T-cell (primary cell): ENCODE results near the gene MYH9. TPM values are rescaled to one million over a fixed set of nuclear protein-coding genes. Genes with fewer than 3 reads are reported as not detected.

Source experiments
- ATAC-seq, 4 experiments: fragments of 200-7000 bp in 3 of 4; fragments of 150-1000 bp in 1 of 4; cut with Tn5 transposase; replicated peaks in 1 of 4; 1 replicate in 3 of 4; 2 replicates in 1 of 4; pipeline ENCODE4 v1.10.0; 2021; ENCODE audit warnings: moderate library complexity in 3 of 4, mild to moderate bottlenecking in 2 of 4, moderate number of reproducible peaks in 1 of 4
- CTCF ChIA-PET, 2 donors: fragments of 300-600 bp; sonication (Branson Sonifier 250); formaldehyde crosslinking; loops; one replicate each; lab custom pipeline; 2022; ENCODE audit warnings: antibody characterized with exemption in 2 of 2; lab: Charles Lee
- POLR2A ChIA-PET, 2 donors: fragments of 300-600 bp; sonication (Branson Sonifier 250); formaldehyde crosslinking; loops; one replicate each; lab custom pipeline; 2022; ENCODE audit warnings: antibody characterized with exemption in 2 of 2; lab: Charles Lee
- DNase-seq, 35 experiments: peaks; one replicate each; pipeline versions ENCODE4 v3.0.0 to v3.0.0-alpha.2; 2013 to 2023
- H3K27ac ChIP-seq: one replicate; pipeline ENCODE4 v1.5.1; 2013; ENCODE audit warnings: low read length
- H3K27me3 ChIP-seq, 2 experiments: replicated peaks in 1 of 2; 1 replicate in 1 of 2; 2 replicates in 1 of 2; pipeline versions ENCODE4 v1.6.1 to v1.7.0; 2013; ENCODE audit warnings: low read length in 1 of 2, mixed read lengths in 1 of 2; ENCODE audit not compliant: control insufficient read depth in 2 of 2, insufficient read depth in 2 of 2; ENCODE audit errors: extremely low read depth in 1 of 2
- H3K36me3 ChIP-seq, 2 donors: 1 replicate in 1 of 2; 2 replicates in 1 of 2; pipeline versions ENCODE4 v1.6.1 to v1.7.0; 2013; ENCODE audit warnings: low read length in 1 of 2; ENCODE audit not compliant: control insufficient read depth in 2 of 2, insufficient read depth in 1 of 2; ENCODE audit errors: extremely low read depth in 1 of 2
- H3K4me1 ChIP-seq, 2 experiments: 1 replicate in 1 of 2; 2 replicates in 1 of 2; pipeline versions ENCODE4 v1.6.1 to v1.7.0; 2013; ENCODE audit warnings: low read length in 2 of 2, mixed read lengths in 1 of 2; ENCODE audit not compliant: insufficient read depth in 2 of 2, control insufficient read depth in 1 of 2; ENCODE audit errors: extremely low read depth in 1 of 2
- H3K4me3 ChIP-seq, 2 donors: 1 replicate in 1 of 2; 2 replicates in 1 of 2; pipeline versions ENCODE4 v1.5.1 to v1.7.0; 2013; ENCODE audit warnings: mild to moderate bottlenecking in 2 of 2, low read length in 1 of 2, moderate library complexity in 1 of 2; ENCODE audit not compliant: control insufficient read depth in 1 of 2; ENCODE audit errors: extremely low read depth in 1 of 2
- H3K9me3 ChIP-seq: 2 replicates; pipeline ENCODE4 v1.7.0; 2013
- H3K27ac Mint-ChIP-seq, 2 donors: one replicate each; pipeline ENCODE4 v1.8.0; 2020 to 2021; ENCODE audit warnings: mild to moderate bottlenecking in 2 of 2, mixed read lengths in 2 of 2
- H3K27me3 Mint-ChIP-seq, 2 donors: one replicate each; pipeline ENCODE4 v1.8.0; 2021 to 2022; ENCODE audit warnings: mixed read lengths in 2 of 2
- H3K36me3 Mint-ChIP-seq: one replicate; pipeline ENCODE4 v1.8.0; 2021; ENCODE audit warnings: mixed read lengths
- H3K4me1 Mint-ChIP-seq, 3 donors: one replicate each; pipeline ENCODE4 v1.8.0; 2020 to 2022; ENCODE audit warnings: mixed read lengths in 3 of 3, mild to moderate bottlenecking in 1 of 3
- H3K4me3 Mint-ChIP-seq, 3 donors: one replicate each; pipeline ENCODE4 v1.8.0; 2020 to 2022; ENCODE audit warnings: mild to moderate bottlenecking in 3 of 3, mixed read lengths in 3 of 3, moderate library complexity in 3 of 3
- H3K9me3 Mint-ChIP-seq, 3 donors: one replicate each; pipeline ENCODE4 v1.8.0; 2020 to 2022; ENCODE audit warnings: mixed read lengths in 3 of 3
- WGBS: methylation state at CpG from one replicate; pipeline ENCODE4 v1.1.5; 2013; ENCODE audit warnings: missing lambda C conversion rate; ENCODE audit not compliant: insufficient coverage; 5-methylcytosine and 5-hydroxymethylcytosine counted together
- total RNA-seq, 35 experiments: library from RNA in 6 of 35; stranded (reverse) in 6 of 35; fragments of 120-200 nt in 1 of 35; gene quantifications; one replicate each; pipeline versions ENCODE4 v1.2.1 to v1.2.4 and lab custom pipeline; 2013 to 2026

MYH9 gene
- total RNA-seq, 5 donors from 2014 or later (not counting 1 experiment from before 2014, with no cell fraction given), result 816 to 1,109 (median 896) TPM

- no peaks in the 10 kb centered on the region for H3K27me3 ChIP-seq
- peak overlapping the region; percentile 89 for H3K27ac ChIP-seq
- ChIA-PET CTCF (interaction anchor here in 1 of 2 donors (1.2 kb wide), 1 partner anchor 12 kb away, joined by 5 read pairs; no protein-coding TSS in a partner anchor), POLR2A (interaction anchor here in 1 of 2 donors (1.0 to 1.1 kb wide), 2 partner anchors 8 to 12 kb away, joined by 5 to 7 read pairs; no protein-coding TSS in a partner anchor)
- ATAC-seq (no peak), DNase-seq (no peak)
- H3K27ac Mint-ChIP-seq, result peak overlapping the region; percentile 95 to 99
- no peaks in the 10 kb centered on the region for H3K9me3 Mint-ChIP-seq
- WGBS, result 12% methylated on average over 7 of the region's 7 CpGs
- H3K4me1 Mint-ChIP-seq, result peaks cover 94 to 96% (median 95%) of the 10 kb centered on the region in 3 donors
- H3K4me3 Mint-ChIP-seq, result peak overlapping the region; percentile 49 to 98 (median 59)
- H3K36me3 Mint-ChIP-seq, result peaks cover 26% of the 10 kb centered on the region
- H3K4me3 ChIP-seq, result peak overlapping the region in 1 of 2 donors; percentile 44
- peaks cover 0 to 11% of the 10 kb centered on the region in 2 donors for H3K36me3 ChIP-seq
- peaks cover 84 to 100% of the 10 kb centered on the region in 2 experiments for H3K4me1 ChIP-seq
- no peaks in the 10 kb centered on the region for H3K27me3 Mint-ChIP-seq
- no peaks in the 10 kb centered on the region for H3K9me3 ChIP-seq
Measured at GRCh38 chr22:36373258-36373579, 14.5 kb downstream of the MYH9 start.

- H3K36me3 Mint-ChIP-seq, result peaks cover 15% of the 10 kb centered on the region
Measured at GRCh38 chr22:36371920-36372319, 15.8 kb downstream of the MYH9 start.

DNA sequence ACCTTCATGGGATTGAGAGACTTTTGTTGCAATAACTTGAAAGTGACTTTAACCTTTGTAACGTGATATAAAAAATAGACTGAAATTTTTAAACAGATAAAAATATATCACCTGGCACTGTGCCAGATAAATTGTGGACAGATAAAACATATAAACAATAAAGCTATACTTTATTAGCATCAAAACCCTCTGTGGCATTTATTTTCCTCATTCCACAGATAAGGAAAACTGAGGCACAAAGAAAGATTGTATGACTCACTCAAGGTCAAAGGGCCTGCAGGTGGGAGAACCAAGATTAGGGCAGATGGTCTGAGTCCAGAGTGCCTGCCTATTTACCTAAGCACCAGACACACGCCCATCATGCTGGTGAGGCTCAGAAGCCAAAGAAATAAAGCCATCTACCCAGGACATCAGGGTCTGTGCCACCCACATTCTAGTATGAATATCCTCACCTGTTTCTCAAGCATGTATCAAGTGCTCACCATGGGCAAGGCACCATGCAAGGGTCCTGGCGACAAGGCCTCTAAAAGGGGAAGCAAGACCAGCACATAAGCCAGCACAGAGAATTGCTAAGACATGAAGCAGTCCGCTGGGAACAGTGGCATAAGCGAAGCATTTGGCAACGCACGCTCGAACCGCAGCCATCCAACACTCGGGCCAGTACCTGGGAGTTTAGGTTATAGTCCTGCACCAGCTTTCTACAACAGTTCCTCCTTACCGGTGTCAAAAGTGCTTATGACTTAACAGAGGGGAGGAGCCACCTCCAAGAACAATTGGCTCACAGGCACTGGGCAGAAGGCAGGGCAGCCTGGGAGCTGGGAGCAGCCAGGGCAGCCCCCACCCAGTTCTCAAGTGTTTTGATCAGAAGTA lies 17.6 kb downstream of the MYH9 start:
- Histone ChIP-seq H3K4me1 (peaks cover 85 to 100% of the 10 kb centered on the region in 2 experiments), H3K27me3 (no peaks in the 10 kb centered on the region), H3K9me3 (no peaks in the 10 kb centered on the region), H3K4me3 (peak overlapping the region; percentile 18 to 27), H3K36me3 (peaks cover 4 to 16% of the 10 kb centered on the region in 2 donors), H3K27ac (peak overlapping the region; percentile 89)
- H3K4me1 Mint-ChIP-seq, result peaks cover 93 to 97% (median 96%) of the 10 kb centered on the region in 3 donors
- POLR2A ChIA-PET, result interaction anchor here (0.6 to 2.1 kb wide), 3 partner anchors 13 to 62 kb away, joined by 4 to 6 read pairs (median 4); no protein-coding TSS in a partner anchor
- H3K9me3 Mint-ChIP-seq, result no peaks in the 10 kb centered on the region
- H3K27me3 Mint-ChIP-seq, result no peaks in the 10 kb centered on the region
- peak overlapping the region; percentile 81 to 98 (median 82) for H3K4me3 Mint-ChIP-seq
- 50% methylated on average over 4 of the region's 11 CpGs for WGBS
- CTCF ChIA-PET, result interaction anchor here (0.5 to 1.0 kb wide), 6 partner anchors 11 to 90 kb away, joined by 3 to 5 read pairs (median 4); no protein-coding TSS in a partner anchor
- peaks cover 13% of the 10 kb centered on the region for H3K36me3 Mint-ChIP-seq
- DNase-seq, result peak in 1 of 35 experiments; percentile 56
- peak; percentile 28 to 36 (median 30) for ATAC-seq
- H3K27ac Mint-ChIP-seq, result peak overlapping the region; percentile 95 to 99

More at GRCh38 chr22:36371920-36372319, 15.8 kb downstream of the MYH9 start:
- H3K27ac ChIP-seq, result peak overlapping the region; percentile 89
- ChIA-PET CTCF (interaction anchor here in 1 of 2 donors (1.0 kb wide), 1 partner anchor 80 kb away, joined by 3 read pairs; no protein-coding TSS in a partner anchor), POLR2A (interaction anchor here (0.5 to 2.1 kb wide), 3 partner anchors 10 to 42 kb away, joined by 6 to 10 read pairs (median 8); no protein-coding TSS in a partner anchor)
- Mint-ChIP-seq H3K9me3 (no peaks in the 10 kb centered on the region), H3K4me3 (peak overlapping the region; percentile 61 to 98 (median 82)), H3K4me1 (peaks cover 93 to 96% (median 95%) of the 10 kb centered on the region in 3 donors), H3K27ac (peak overlapping the region; percentile 95 to 99), H3K27me3 (no peaks in the 10 kb centered on the region)
- H3K36me3 ChIP-seq, result peaks cover 4 to 17% of the 10 kb centered on the region in 2 donors
- DNase-seq, result no peak
- H3K4me3 ChIP-seq, result no peak overlapping the region
- no CpG with 5 or more reads among the region's 2 CpGs for WGBS
- no peaks in the 10 kb centered on the region for H3K27me3 ChIP-seq
- ATAC-seq, result no peak
- no peaks in the 10 kb centered on the region for H3K9me3 ChIP-seq
- H3K4me1 ChIP-seq, result peaks cover 90 to 100% of the 10 kb centered on the region in 2 experiments

DNA sequence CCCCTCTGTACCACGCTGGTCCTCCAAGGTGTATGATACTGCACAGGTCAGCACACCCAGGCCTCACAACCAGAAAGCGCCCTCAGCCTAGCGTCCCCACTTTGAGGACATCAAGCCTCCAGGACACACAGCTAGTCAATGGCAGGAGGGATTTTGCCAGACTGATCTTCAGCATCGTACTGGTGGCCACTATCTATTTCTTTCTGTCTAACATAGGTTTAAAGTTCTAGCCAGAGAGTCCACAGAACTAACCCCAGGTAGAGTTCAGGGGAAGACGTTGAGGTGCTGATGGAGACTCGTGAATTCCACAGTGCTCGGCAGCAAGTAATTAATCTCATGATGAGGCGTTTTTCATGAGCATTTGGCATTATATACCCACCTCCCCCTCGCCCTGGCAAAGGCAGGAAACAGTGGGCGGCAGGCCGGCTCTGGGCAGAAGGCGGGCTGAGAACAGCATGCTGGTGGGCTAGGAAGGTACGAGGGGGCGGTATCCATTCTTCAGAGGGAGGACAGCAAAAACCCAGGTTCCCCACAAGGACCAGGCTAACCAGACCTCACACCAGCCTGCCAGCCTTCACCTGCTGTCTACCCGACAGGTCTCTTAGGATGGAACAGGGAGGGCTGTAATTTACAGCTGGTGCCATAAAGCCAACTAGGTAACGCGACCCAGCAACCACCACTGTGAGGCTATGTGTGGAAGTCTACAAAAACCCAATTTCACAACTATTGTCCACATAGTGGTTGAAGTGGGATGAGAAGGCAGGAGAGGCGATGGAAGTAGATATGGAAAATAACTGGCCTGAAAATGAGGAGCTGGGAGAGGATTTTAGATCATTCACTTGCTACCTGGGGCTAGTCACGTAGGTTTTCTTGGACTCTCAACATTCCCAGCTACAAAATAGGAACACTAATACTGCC lies 18.5 kb downstream of the MYH9 start:
- Mint-ChIP-seq H3K27me3 (no peaks in the 10 kb centered on the region), H3K4me1 (peaks cover 95 to 98% (median 97%) of the 10 kb centered on the region in 3 donors), H3K4me3 (peak overlapping the region; percentile 81 to 98 (median 82)), H3K36me3 (peaks cover 6% of the 10 kb centered on the region), H3K9me3 (no peaks in the 10 kb centered on the region), H3K27ac (peak overlapping the region; percentile 95 to 99)
- Histone ChIP-seq H3K4me3 (peak overlapping the region; percentile 32 to 52), H3K27ac (peak overlapping the region; percentile 89), H3K27me3 (no peaks in the 10 kb centered on the region), H3K4me1 (peaks cover 83 to 100% of the 10 kb centered on the region in 2 experiments), H3K9me3 (no peaks in the 10 kb centered on the region), H3K36me3 (peaks cover 4 to 14% of the 10 kb centered on the region in 2 donors)
- peak in 2 of 4 experiments; percentile 11 to 14 for ATAC-seq
- DNase-seq, result peak in 1 of 35 experiments; percentile 50
- WGBS, result 30% methylated on average over 4 of the region's 19 CpGs
- ChIA-PET POLR2A (interaction anchor here (0.6 kb wide), 2 partner anchors 14 to 61 kb away, joined by 4 read pairs; no protein-coding TSS in a partner anchor), CTCF (interaction anchor here in 1 of 2 donors (0.6 to 0.9 kb wide), 4 partner anchors 8 to 34 kb away, joined by 3 to 5 read pairs (median 4); no protein-coding TSS in a partner anchor)

DNA sequence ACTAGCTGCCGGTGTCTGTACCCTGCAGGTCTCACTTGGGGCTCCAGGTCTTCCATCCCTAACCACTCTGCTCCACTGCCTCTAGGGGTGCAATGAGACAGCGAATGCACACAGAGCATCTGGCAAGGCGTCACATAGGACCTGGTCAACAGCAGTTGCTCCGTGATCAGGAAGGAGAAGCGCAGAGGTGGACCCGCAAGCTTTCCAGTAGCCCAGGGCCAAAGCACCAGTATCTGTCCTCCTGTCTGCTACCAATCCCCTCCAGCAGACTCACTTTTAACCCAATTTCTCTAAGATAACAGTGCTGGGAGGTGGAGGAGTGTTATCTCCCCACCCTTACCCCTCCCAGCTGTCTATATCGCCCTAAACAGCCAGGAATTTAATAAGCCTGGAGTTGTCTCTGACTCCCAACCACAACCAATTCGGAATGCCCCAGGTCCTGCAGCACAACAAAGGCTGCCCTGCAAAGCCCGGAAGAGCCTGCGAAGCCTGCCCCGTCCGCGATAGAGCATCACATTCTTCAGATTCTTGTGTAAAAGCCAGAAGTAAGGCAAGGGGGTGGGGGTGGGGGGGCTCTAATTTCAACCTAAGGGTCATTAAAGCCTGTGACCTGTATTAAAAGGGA lies 19.3 kb downstream of the MYH9 start:
- POLR2A ChIA-PET, result no interaction called here
- peaks cover 4 to 21% of the 10 kb centered on the region in 2 donors for H3K36me3 ChIP-seq
- H3K4me1 ChIP-seq, result peaks cover 83 to 100% of the 10 kb centered on the region in 2 experiments
- DNase-seq (peak in 2 of 35 experiments; percentile 42 to 62), ATAC-seq (no peak)
- peaks cover 6% of the 10 kb centered on the region for H3K36me3 Mint-ChIP-seq
- no peaks in the 10 kb centered on the region for H3K27me3 ChIP-seq
- H3K9me3 Mint-ChIP-seq, result no peaks in the 10 kb centered on the region
- peak overlapping the region; percentile 89 for H3K27ac ChIP-seq
- H3K9me3 ChIP-seq, result no peaks in the 10 kb centered on the region
- H3K4me3 ChIP-seq, result peak overlapping the region; percentile 32 to 52
- H3K4me3 Mint-ChIP-seq, result peak overlapping the region; percentile 81 to 98 (median 82)
- CTCF ChIA-PET, result interaction anchor here in 1 of 2 donors (0.5 to 0.9 kb wide), 2 partner anchors 9 to 55 kb away, joined by 3 to 7 read pairs; no protein-coding TSS in a partner anchor
- no peaks in the 10 kb centered on the region for H3K27me3 Mint-ChIP-seq
- 28% methylated on average over 9 of the region's 13 CpGs for WGBS
- H3K27ac Mint-ChIP-seq, result peak overlapping the region; percentile 95 to 96
- H3K4me1 Mint-ChIP-seq, result peaks cover 96 to 98% (median 97%) of the 10 kb centered on the region in 3 donors
